ENCODE data around the gene RPL3. TPM values are rescaled to one million over a fixed set of nuclear protein-coding genes. Genes with fewer than 3 reads are reported as not detected.

The RPL3 gene
- total and polyA plus RNA-seq, 4 donors: 580 to 1,767 (median 1,184) TPM

DNA sequence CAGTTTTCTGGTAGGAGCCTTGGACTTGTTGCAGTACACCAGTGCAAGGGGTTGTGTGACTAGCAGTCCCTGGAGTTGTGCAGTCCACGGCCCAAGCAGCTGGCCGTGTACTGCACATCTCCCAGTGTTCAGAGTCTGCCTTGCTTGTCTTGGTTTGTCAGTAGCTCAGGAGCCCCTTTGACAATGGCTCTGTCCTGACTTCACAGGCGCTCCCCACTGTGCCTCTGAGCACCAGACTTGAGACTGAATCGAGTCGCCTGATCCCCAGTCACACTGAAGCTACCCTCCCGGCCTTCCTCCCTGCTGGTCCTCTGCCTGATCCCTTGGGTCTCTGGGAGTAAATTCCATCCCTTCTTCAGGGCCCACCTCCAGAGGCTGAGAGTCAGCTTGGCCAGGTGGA lies 49.8 kb upstream of the RPL3 start:
- Histone ChIP-seq H3K36me3 (ENCODE audit: control insufficient read depth in 4 of 4, insufficient read depth in 3 of 4, low read depth in 1 of 4, low read length in 3 of 4) (no peaks in the 10 kb centered on the region), H3K4me3 (ENCODE audit: low read depth in 1 of 3, low read length in 3 of 3) (no peak overlapping the region), H3K27ac (ENCODE audit: low read depth in 1 of 2, low read length in 2 of 2) (no peak overlapping the region), H3K9me3 (ENCODE audit: control insufficient read depth in 4 of 4, low read length in 3 of 4) (no peaks in the 10 kb centered on the region), H3K27me3 (ENCODE audit: control insufficient read depth in 4 of 4, insufficient read depth in 4 of 4, low read length in 3 of 4) (no peaks in the 10 kb centered on the region), H3K9ac (ENCODE audit: low read depth in 1 of 2, low read length in 2 of 2) (no peak overlapping the region), H3K4me1 (ENCODE audit: control insufficient read depth in 4 of 4, insufficient read depth in 4 of 4, low read length in 3 of 4) (peaks cover 0 to under 1% (median 0%) of the 10 kb centered on the region in 4 donors)
- 90% methylated on average over 6 of the region's 6 CpGs for WGBS
- no peak for DNase-seq (ENCODE audit: low spot score)
- TF ChIP-seq, protein P1, sequence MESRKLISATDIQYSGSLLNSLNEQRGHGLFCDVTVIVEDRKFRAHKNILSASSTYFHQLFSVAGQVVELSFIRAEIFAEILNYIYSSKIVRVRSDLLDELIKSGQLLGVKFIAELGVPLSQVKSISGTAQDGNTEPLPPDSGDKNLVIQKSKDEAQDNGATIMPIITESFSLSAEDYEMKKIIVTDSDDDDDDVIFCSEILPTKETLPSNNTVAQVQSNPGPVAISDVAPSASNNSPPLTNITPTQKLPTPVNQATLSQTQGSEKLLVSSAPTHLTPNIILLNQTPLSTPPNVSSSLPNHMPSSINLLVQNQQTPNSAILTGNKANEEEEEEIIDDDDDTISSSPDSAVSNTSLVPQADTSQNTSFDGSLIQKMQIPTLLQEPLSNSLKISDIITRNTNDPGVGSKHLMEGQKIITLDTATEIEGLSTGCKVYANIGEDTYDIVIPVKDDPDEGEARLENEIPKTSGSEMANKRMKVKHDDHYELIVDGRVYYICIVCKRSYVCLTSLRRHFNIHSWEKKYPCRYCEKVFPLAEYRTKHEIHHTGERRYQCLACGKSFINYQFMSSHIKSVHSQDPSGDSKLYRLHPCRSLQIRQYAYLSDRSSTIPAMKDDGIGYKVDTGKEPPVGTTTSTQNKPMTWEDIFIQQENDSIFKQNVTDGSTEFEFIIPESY (IDR thresholded peaks at IDR 0.05): no peak
- no peak for TF ChIP-seq GABPA (IDR thresholded peaks at IDR 0.05 in 1 of 2, conservative IDR thresholded peaks at IDR 0.05 in 1 of 2)

DNA sequence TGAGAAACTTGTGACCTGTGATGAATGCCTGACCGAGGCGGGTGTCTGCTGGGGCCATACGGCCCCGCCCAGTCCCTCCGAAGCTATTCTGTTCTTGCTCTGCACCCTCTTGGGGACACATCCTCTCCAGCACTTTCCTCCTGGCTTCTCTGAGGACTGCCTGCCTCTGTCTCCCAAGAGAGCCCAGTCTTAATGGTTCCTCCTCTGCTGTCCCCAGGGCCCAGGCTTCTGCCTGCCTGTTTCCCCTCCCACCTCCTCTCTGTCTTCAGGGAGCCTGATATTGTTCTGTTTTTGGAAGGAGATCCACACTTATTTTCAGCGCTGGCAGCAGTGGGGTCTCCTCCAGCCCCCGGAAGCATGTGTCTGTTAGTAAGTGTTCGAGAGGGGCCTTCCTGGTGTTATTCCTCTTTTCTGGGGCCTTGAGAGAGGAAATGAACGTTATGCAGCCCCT lies 49.1 kb upstream of the RPL3 start:
- no peak overlapping the region for H3K9ac ChIP-seq (ENCODE audit: low read depth in 1 of 2, low read length in 2 of 2)
- H3K27ac ChIP-seq (ENCODE audit: low read depth in 1 of 2, low read length in 2 of 2): no peak overlapping the region
- no peak for TF ChIP-seq HNF4A (conservative IDR thresholded peaks at IDR 0.05)
- TF ChIP-seq EGR1 (IDR thresholded peaks at IDR 0.05; ENCODE audit: low read depth in 2 of 2): no peak
- TF ChIP-seq, protein P2, sequence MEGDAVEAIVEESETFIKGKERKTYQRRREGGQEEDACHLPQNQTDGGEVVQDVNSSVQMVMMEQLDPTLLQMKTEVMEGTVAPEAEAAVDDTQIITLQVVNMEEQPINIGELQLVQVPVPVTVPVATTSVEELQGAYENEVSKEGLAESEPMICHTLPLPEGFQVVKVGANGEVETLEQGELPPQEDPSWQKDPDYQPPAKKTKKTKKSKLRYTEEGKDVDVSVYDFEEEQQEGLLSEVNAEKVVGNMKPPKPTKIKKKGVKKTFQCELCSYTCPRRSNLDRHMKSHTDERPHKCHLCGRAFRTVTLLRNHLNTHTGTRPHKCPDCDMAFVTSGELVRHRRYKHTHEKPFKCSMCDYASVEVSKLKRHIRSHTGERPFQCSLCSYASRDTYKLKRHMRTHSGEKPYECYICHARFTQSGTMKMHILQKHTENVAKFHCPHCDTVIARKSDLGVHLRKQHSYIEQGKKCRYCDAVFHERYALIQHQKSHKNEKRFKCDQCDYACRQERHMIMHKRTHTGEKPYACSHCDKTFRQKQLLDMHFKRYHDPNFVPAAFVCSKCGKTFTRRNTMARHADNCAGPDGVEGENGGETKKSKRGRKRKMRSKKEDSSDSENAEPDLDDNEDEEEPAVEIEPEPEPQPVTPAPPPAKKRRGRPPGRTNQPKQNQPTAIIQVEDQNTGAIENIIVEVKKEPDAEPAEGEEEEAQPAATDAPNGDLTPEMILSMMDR (IDR thresholded peaks at IDR 0.05; ENCODE audit: low read depth, low read length, missing input control): no peak
- TF ChIP-seq RAD21 (IDR thresholded peaks at IDR 0.05): no peak
- TF ChIP-seq GABPA (IDR thresholded peaks at IDR 0.05 in 1 of 2, conservative IDR thresholded peaks at IDR 0.05 in 1 of 2): no peak
- TF ChIP-seq, protein P3, sequence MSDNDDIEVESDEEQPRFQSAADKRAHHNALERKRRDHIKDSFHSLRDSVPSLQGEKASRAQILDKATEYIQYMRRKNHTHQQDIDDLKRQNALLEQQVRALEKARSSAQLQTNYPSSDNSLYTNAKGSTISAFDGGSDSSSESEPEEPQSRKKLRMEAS (IDR thresholded peaks at IDR 0.05): no peak
- no peak for DNase-seq (ENCODE audit: low spot score)
- no peaks in the 10 kb centered on the region for H3K9me3 ChIP-seq (ENCODE audit: control insufficient read depth in 4 of 4, low read length in 3 of 4)
- no peak overlapping the region for H3K4me3 ChIP-seq (ENCODE audit: low read depth in 1 of 3, low read length in 3 of 3)
- no peaks in the 10 kb centered on the region for H3K4me1 ChIP-seq (ENCODE audit: control insufficient read depth in 4 of 4, insufficient read depth in 4 of 4, low read length in 3 of 4)
- 86% methylated on average over 9 of the region's 9 CpGs for WGBS
- H3K27me3 ChIP-seq (ENCODE audit: control insufficient read depth in 4 of 4, insufficient read depth in 4 of 4, low read length in 3 of 4): no peaks in the 10 kb centered on the region
- H3K36me3 ChIP-seq (ENCODE audit: control insufficient read depth in 4 of 4, insufficient read depth in 3 of 4, low read depth in 1 of 4, low read length in 3 of 4): no peaks in the 10 kb centered on the region

DNA sequence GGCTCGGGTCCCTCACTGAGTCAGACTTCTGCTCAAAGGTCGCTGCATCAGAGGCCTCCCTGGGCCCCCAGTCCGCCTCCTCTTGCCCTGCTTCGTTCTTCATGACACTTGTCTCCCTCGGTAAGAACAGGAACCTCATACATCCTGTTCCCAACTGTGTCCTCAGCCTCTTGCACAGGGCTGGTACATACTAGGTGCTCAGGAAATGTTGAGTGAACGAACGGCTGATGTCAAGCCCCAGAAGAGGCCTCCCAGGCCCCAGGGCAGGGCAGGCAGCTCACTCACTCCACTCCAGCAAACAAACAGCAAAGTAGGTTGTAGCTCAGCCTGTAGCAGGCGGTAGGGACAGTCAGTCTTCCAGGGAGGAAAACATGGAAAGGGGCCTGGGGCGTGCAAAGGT lies 47.6 kb upstream of the RPL3 start:
- TF ChIP-seq, protein P4, sequence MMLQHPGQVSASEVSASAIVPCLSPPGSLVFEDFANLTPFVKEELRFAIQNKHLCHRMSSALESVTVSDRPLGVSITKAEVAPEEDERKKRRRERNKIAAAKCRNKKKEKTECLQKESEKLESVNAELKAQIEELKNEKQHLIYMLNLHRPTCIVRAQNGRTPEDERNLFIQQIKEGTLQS (IDR thresholded peaks at IDR 0.05): no peak
- TF ChIP-seq NR2F2 (IDR thresholded peaks at IDR 0.05) (no peak), HNF4G (IDR thresholded peaks at IDR 0.05) (no peak), FOXA2 (IDR thresholded peaks at IDR 0.05) (no peak), RXRA (IDR thresholded peaks at IDR 0.05) (no peak), RAD21 (IDR thresholded peaks at IDR 0.05) (no peak), JUND (IDR thresholded peaks at IDR 0.05) (no peak), SP1 (IDR thresholded peaks at IDR 0.05) (no peak), FOXA1 (IDR thresholded peaks at IDR 0.05) (no peak), YY1 (IDR thresholded peaks at IDR 0.05) (no peak), TAF1 (conservative IDR thresholded peaks at IDR 0.05) (no peak), HNF4A (conservative IDR thresholded peaks at IDR 0.05) (no peak), GABPA (IDR thresholded peaks at IDR 0.05 in 1 of 2, conservative IDR thresholded peaks at IDR 0.05 in 1 of 2) (no peak), EGR1 (IDR thresholded peaks at IDR 0.05; ENCODE audit: low read depth in 2 of 2) (no peak)
- TF ChIP-seq, protein P1 (IDR thresholded peaks at IDR 0.05): no peak
- TF ChIP-seq, protein P3 (IDR thresholded peaks at IDR 0.05): no peak
- TF ChIP-seq, protein P2 (IDR thresholded peaks at IDR 0.05; ENCODE audit: low read depth, low read length, missing input control): no peak
- no peak overlapping the region for H3K27ac ChIP-seq (ENCODE audit: low read depth in 1 of 2, low read length in 2 of 2)
- no peaks in the 10 kb centered on the region for H3K9me3 ChIP-seq (ENCODE audit: control insufficient read depth in 4 of 4, low read length in 3 of 4)
- H3K4me1 ChIP-seq (ENCODE audit: control insufficient read depth in 4 of 4, insufficient read depth in 4 of 4, low read length in 3 of 4): no peaks in the 10 kb centered on the region
- WGBS: 80% methylated on average over 9 of the region's 9 CpGs
- H3K27me3 ChIP-seq (ENCODE audit: control insufficient read depth in 4 of 4, insufficient read depth in 4 of 4, low read length in 3 of 4): no peaks in the 10 kb centered on the region
- H3K36me3 ChIP-seq (ENCODE audit: control insufficient read depth in 4 of 4, insufficient read depth in 3 of 4, low read depth in 1 of 4, low read length in 3 of 4): no peaks in the 10 kb centered on the region
- no peak overlapping the region for H3K4me3 ChIP-seq (ENCODE audit: low read depth in 1 of 3, low read length in 3 of 3)
- no peak overlapping the region for H3K9ac ChIP-seq (ENCODE audit: low read depth in 1 of 2, low read length in 2 of 2)
- no peak for DNase-seq (ENCODE audit: low spot score)
